WTC11 (cell line): Measurements from ENCODE around the gene KLHL25.

ENCODE experiments used
- ATF3 ChIP-seq: sonication (generic); formaldehyde crosslinking; conservative IDR thresholded peaks from 2 replicates; pipeline ENCODE4 v1.8.1; 2022; ENCODE audit warnings: mild to moderate bottlenecking, missing genetic modification reagents
- CREB1 ChIP-seq: sonication (generic); formaldehyde crosslinking; IDR thresholded peaks from 2 replicates; pipeline ENCODE4 v1.8.0; 2023; ENCODE audit warnings: mild to moderate bottlenecking, missing genetic modification reagents
- CTCF ChIP-seq: fragments of 200-600 bp; IDR thresholded peaks from 2 replicates; pipeline ENCODE4 v1.8.0; 2022; ENCODE audit warnings: antibody characterized with exemption
- E2F5 ChIP-seq: sonication (generic); formaldehyde crosslinking; IDR thresholded peaks from 2 replicates; pipeline ENCODE4 v1.8.1; 2022; ENCODE audit warnings: mild to moderate bottlenecking, moderate library complexity, missing genetic modification reagents
- JUN ChIP-seq: sonication (generic); formaldehyde crosslinking; IDR thresholded peaks from 2 replicates; pipeline ENCODE4 v1.8.0; 2023; ENCODE audit warnings: mild to moderate bottlenecking, missing genetic modification reagents
- MLX ChIP-seq: sonication (generic); formaldehyde crosslinking; IDR thresholded peaks from 2 replicates; pipeline ENCODE4 v1.8.1; 2023; ENCODE audit warnings: mild to moderate bottlenecking, missing genetic modification reagents, moderate library complexity
- SMAD4 ChIP-seq: sonication (generic); formaldehyde crosslinking; IDR thresholded peaks from 2 replicates; pipeline ENCODE4 v1.8.0; 2022; ENCODE audit warnings: mild to moderate bottlenecking, missing genetic modification reagents
- SP1 ChIP-seq: sonication (generic); formaldehyde crosslinking; conservative IDR thresholded peaks from 2 replicates; pipeline ENCODE4 v1.8.1; 2022; ENCODE audit warnings: missing genetic modification reagents
- ZNF532 ChIP-seq: fragments of 250-450 bp; sonication (Bioruptor Pico); IDR thresholded peaks from 2 replicates; pipeline ENCODE4 v1.9.0; 2021; ENCODE audit warnings: mild to moderate bottlenecking, borderline replicate concordance

- no peak for TF ChIP-seq CTCF
- no peak for TF ChIP-seq ZNF532 (CRISPR knock-in tag)
- TF ChIP-seq ATF3 (CRISPR knock-in tag): no peak
- TF ChIP-seq SMAD4 (CRISPR knock-in tag): no peak
- TF ChIP-seq JUN (CRISPR knock-in tag): no peak
- TF ChIP-seq SP1 (CRISPR knock-in tag): no peak
- TF ChIP-seq CREB1: no peak
- TF ChIP-seq MLX: no peak
- TF ChIP-seq E2F5 (CRISPR knock-in tag): no peak
These were observed 32.0 kb downstream of the KLHL25 start for GRCh38 chr15:85762756-85763127.
